Activated CD4-positive, alpha-beta T cell treated with anti-CD3 and anti-CD28 coated beads, Interleukin-2, amount 50 U/mL, for 24 hours (primary cell): Measurements from ENCODE around the gene DPYSL3.
A peak's percentile ranks its signal among the peaks of the same experiment; 100 is the strongest.

ENCODE experiments used
- DNase-seq, 2 donors: peaks; one replicate each; pipeline ENCODE4 v3.0.0-alpha.2; 2020; ENCODE audit warnings: low read depth in 1 of 2, low spot score in 1 of 2

Gene DPYSL3

GRCh38 chr5:147474140-147474539, 35.7 kb downstream of the DPYSL3 start:
- no peak for DNase-seq

- DNase-seq: no peak
Observed at GRCh38 chr5:147472664-147473475, 37.0 kb downstream of the DPYSL3 start.

- DNase-seq: no peak
Observed at GRCh38 chr5:147467973-147468508, 41.8 kb downstream of the DPYSL3 start.

- no peak for DNase-seq
Observed at GRCh38 chr5:147466360-147466980, 43.4 kb downstream of the DPYSL3 start.

- no peak for DNase-seq
Observed at GRCh38 chr5:147465747-147466146, 44.1 kb downstream of the DPYSL3 start.

- no peak for DNase-seq
Observed at GRCh38 chr5:147464211-147464610, 45.7 kb downstream of the DPYSL3 start.

GRCh38 chr5:147461915-147462314, 48.0 kb downstream of the DPYSL3 start:
- DNase-seq: no peak

- no peak for DNase-seq
Observed at GRCh38 chr5:147460380-147460779, 49.5 kb downstream of the DPYSL3 start.

- no peak for DNase-seq
Observed at GRCh38 chr5:147458581-147458980, 51.3 kb downstream of the DPYSL3 start.

GRCh38 chr5:147455822-147456450, 53.9 kb downstream of the DPYSL3 start:
- no peak for DNase-seq

- DNase-seq: no peak
Observed at GRCh38 chr5:147454996-147455677, 54.7 kb downstream of the DPYSL3 start.

GRCh38 chr5:147453875-147454814, 55.7 kb downstream of the DPYSL3 start:
- peak; percentile 29 to 46 for DNase-seq

GRCh38 chr5:147452165-147452811, 57.6 kb downstream of the DPYSL3 start:
- no peak for DNase-seq

- DNase-seq: no peak
Observed at GRCh38 chr5:147451193-147451592, 58.7 kb downstream of the DPYSL3 start.

GRCh38 chr5:147450606-147451005, 59.3 kb downstream of the DPYSL3 start:
- DNase-seq: no peak

GRCh38 chr5:147448766-147449165, 61.1 kb downstream of the DPYSL3 start:
- no peak for DNase-seq

GRCh38 chr5:147446523-147446922, 63.3 kb downstream of the DPYSL3 start:
- no peak for DNase-seq

GRCh38 chr5:147445917-147446316, 64.0 kb downstream of the DPYSL3 start:
- no peak for DNase-seq

- DNase-seq: no peak
Observed at GRCh38 chr5:147445090-147445489, 64.8 kb downstream of the DPYSL3 start.

GRCh38 chr5:147442224-147442623, 67.6 kb downstream of the DPYSL3 start:
- DNase-seq: no peak
